Heart left ventricle (tissue), 13 donors: ENCODE measurements around the gene CLCA2.

Source experiments
- POLR2A ChIP-seq, 2 donors: fragments of 450-650 bp; IDR thresholded peaks; one replicate each; pipeline ENCODE4 v1.6.1; 2017; ENCODE audit warnings: antibody characterized with exemption in 2 of 2, mild to moderate bottlenecking in 2 of 2, moderate library complexity in 2 of 2
- TF ChIP-seq, protein P1 (sequence below), 12 donors: fragments of 200-600 bp; sonication (generic) in 4 of 12; IDR thresholded peaks; one replicate each; pipeline versions ENCODE4 v1.5.0 to v1.8.0; 2018 to 2022; ENCODE audit warnings: antibody characterized with exemption in 12 of 12, mild to moderate bottlenecking in 5 of 12
- donor health status: ischemic (EF 13 %, LVEDD 7.1; RV severe dilation, severe dysfunction).
- donor health status: DM: no; HTN: yes; CAD: no.
- donor health status: DM: no; HTN: no; CAD: no.
- donor health status: ischemic (EF 25% LVEDD 6.9; RV normal size, moderate dysfunction).
- donor health status: ischemic (EF 25% LVEDD 5.7; RV mildly dilated, moderate dysfunction).
- donor health status: ischemic (EF 35%, LVEDD 5.7; RV mildly dilated, moderate dysfunction).
- donor health status: nonischemic (EF 11% LVEDD 7.7; RV severe dilation, severe dysfunction).
- donor health status: DM: yes; HTN: yes; CAD: no.
- donor health status: PGD.
- donor health status: ischemic (EF 29% LVEDD 5.4; RV normal size, mild dysfunction).
- donor health status: nonischemic (EF 23%, LVEDD 6.1; RV moderate dilation, normal function).

DNA sequence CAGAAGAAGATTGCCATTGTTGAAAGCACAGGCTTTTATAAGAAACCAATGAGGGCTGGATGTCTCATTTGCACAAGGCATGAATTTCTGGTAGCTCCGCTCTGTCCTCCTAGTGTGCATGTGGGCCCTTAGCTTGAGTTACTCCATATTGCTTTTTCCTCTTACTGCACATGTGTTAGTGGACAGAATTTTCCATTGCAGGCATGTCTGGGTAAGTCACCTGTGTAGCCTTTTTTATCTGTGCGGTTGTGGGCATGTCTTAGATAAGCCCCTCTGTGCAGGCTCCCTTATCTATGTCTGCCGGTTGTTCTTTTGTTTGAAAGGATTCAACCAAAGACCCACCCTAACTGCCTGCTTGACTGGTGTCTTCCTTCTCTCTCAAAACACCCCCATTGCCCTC, 37.5 kb downstream of the CLCA2 start:
- TF ChIP-seq, protein P1, sequence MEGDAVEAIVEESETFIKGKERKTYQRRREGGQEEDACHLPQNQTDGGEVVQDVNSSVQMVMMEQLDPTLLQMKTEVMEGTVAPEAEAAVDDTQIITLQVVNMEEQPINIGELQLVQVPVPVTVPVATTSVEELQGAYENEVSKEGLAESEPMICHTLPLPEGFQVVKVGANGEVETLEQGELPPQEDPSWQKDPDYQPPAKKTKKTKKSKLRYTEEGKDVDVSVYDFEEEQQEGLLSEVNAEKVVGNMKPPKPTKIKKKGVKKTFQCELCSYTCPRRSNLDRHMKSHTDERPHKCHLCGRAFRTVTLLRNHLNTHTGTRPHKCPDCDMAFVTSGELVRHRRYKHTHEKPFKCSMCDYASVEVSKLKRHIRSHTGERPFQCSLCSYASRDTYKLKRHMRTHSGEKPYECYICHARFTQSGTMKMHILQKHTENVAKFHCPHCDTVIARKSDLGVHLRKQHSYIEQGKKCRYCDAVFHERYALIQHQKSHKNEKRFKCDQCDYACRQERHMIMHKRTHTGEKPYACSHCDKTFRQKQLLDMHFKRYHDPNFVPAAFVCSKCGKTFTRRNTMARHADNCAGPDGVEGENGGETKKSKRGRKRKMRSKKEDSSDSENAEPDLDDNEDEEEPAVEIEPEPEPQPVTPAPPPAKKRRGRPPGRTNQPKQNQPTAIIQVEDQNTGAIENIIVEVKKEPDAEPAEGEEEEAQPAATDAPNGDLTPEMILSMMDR (IDR thresholded peaks at IDR 0.05), result no peak
- TF ChIP-seq POLR2A (IDR thresholded peaks at IDR 0.05), result no peak
